Neural progenitor cell (in vitro differentiated cells): ENCODE data around the gene TRIM22. TPM values are rescaled to one million over a fixed set of nuclear protein-coding genes. Genes with fewer than 3 reads are reported as not detected.

ENCODE experiments used
- DNase-seq: peaks from one replicate; pipeline ENCODE4 v3.0.0-alpha.2; 2016; ENCODE audit warnings: low spot score
- H2AFZ ChIP-seq: fragments of 200-600 bp; sonication (generic); replicated peaks from 2 replicates; pipeline ENCODE4 v1.6.1; 2016; ENCODE audit warnings: antibody characterized with exemption
- H3F3A ChIP-seq: fragments of 200-600 bp; sonication (generic); 2 replicates; pipeline ENCODE4 v1.6.1; 2016; ENCODE audit warnings: antibody characterized with exemption, low read depth
- H3K27ac ChIP-seq: fragments of 200-600 bp; sonication (generic); 2 replicates; pipeline ENCODE4 v1.5.1; 2016; ENCODE audit warnings: mild to moderate bottlenecking
- H3K27me3 ChIP-seq: fragments of 200-600 bp; sonication (generic); 2 replicates; pipeline ENCODE4 v1.6.1; 2016; ENCODE audit warnings: mild to moderate bottlenecking, moderate library complexity
- H3K36me3 ChIP-seq: fragments of 200-600 bp; sonication (generic); 2 replicates; pipeline ENCODE4 v1.5.1; 2016
- H3K4me1 ChIP-seq: fragments of 200-600 bp; sonication (generic); 2 replicates; pipeline ENCODE4 v1.6.1; 2016; ENCODE audit warnings: mixed run types
- H3K4me2 ChIP-seq: fragments of 200-600 bp; sonication (generic); 2 replicates; pipeline ENCODE4 v1.6.1; 2016
- H3K4me3 ChIP-seq: fragments of 200-600 bp; sonication (generic); 2 replicates; pipeline ENCODE4 v1.5.1; 2016
- H3K79me2 ChIP-seq: fragments of 200-600 bp; sonication (generic); 2 replicates; pipeline ENCODE4 v1.6.1; 2016; ENCODE audit warnings: low read depth
- H3K9ac ChIP-seq: fragments of 200-600 bp; sonication (generic); 2 replicates; pipeline ENCODE4 v1.6.1; 2016
- H3K9me3 ChIP-seq: fragments of 200-600 bp; sonication (generic); 2 replicates; pipeline ENCODE4 v1.5.1; 2016; ENCODE audit warnings: low read depth
- H4K20me1 ChIP-seq: fragments of 200-600 bp; sonication (generic); 2 replicates; pipeline ENCODE4 v1.6.1; 2016; ENCODE audit warnings: low read depth
- H3K27ac Mint-ChIP-seq: 3 replicates; pipeline ENCODE4 v1.8.0; 2021; ENCODE audit warnings: mixed read lengths
- H3K27me3 Mint-ChIP-seq: 2 replicates; pipeline ENCODE4 v1.8.0; 2022; ENCODE audit warnings: low read depth, mild to moderate bottlenecking, inconsistent platforms, moderate library complexity, mixed read lengths; ENCODE audit not compliant: insufficient read depth
- H3K36me3 Mint-ChIP-seq: 3 replicates; pipeline ENCODE4 v1.8.0; 2021; ENCODE audit warnings: mixed read lengths
- H3K4me1 Mint-ChIP-seq: 3 replicates; pipeline ENCODE4 v1.8.0; 2021; ENCODE audit warnings: mixed read lengths
- H3K4me3 Mint-ChIP-seq: 3 replicates; pipeline ENCODE4 v1.8.0; 2021; ENCODE audit warnings: mild to moderate bottlenecking, moderate library complexity, mixed read lengths
- H3K9me3 Mint-ChIP-seq: 3 replicates; pipeline ENCODE4 v1.8.0; 2020; ENCODE audit warnings: mixed read lengths
- EZH2 ChIP-seq: fragments of 200-600 bp; sonication (generic); IDR thresholded peaks from 2 replicates; pipeline ENCODE4 v1.6.1; 2017; ENCODE audit warnings: antibody characterized with exemption, mild to moderate bottlenecking, moderate library complexity
- EZH2phosphoT487 ChIP-seq: fragments of 200-600 bp; sonication (generic); IDR thresholded peaks from 2 replicates; pipeline ENCODE4 v1.6.1; 2017; ENCODE audit warnings: antibody characterized with exemption
- total RNA-seq: library from RNA; depleted of rRNA; stranded (reverse); fragments of >200 nt; gene quantifications from 2 replicates; pipeline ENCODE4 v1.2.3, GENCODE V29; 2015; ENCODE audit warnings: low replicate concordance
- TF ChIP-seq, protein P1 (sequence below): fragments of 200-600 bp; sonication (generic); IDR thresholded peaks from 2 replicates; pipeline ENCODE4 v1.5.1; 2017; ENCODE audit warnings: antibody characterized with exemption, mild to moderate bottlenecking

Gene TRIM22
- total RNA-seq, 1 donor from 2014 or later: 21.3 TPM

DNA sequence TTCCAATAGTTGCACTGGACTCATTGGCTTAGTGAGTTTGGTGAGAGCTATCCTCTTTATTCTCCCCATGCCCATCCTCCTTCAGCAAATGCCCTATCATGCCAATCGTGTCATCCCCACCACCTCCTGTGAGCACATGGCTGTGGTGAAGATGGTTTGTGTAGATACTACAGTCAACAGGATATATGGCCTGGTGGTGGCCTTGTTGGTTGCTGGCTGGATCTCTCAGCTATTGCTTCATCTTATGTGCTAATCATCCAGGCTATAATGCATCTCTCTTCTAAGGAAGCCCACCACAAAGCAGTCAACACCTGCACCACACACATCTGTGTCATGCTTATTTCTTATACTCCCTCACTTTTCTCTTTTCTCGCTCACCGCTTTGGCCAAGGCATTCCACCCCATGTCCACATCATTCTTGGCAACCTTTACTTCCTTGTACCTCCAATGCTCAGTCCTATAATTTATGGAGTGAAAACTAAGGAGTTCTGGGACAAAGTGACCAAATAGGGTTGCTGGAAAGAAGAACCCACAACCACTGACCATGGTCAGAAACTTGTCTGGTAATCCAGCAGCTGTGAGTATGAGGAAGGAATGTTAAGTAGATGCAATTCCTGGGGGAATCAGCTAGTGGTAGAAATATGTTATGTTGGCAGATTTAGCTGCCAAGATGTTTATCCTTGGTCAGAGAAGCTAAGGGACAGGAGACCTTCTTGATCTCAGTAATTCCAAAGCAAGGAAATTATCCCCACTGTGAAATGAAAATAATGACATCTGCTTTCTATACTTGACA, 30.3 kb downstream of the TRIM22 start:
- Mint-ChIP-seq H3K27me3 (peaks cover 2% of the 10 kb centered on the region), H3K9me3 (peaks cover 2% of the 10 kb centered on the region), H3K4me1 (no peaks in the 10 kb centered on the region), H3K4me3 (no peak overlapping the region), H3K27ac (no peak overlapping the region), H3K36me3 (no peaks in the 10 kb centered on the region)
- Histone ChIP-seq H3K79me2 (no peaks in the 10 kb centered on the region), H3K27me3 (no peaks in the 10 kb centered on the region), H2AFZ (no peak overlapping the region), H4K20me1 (no peaks in the 10 kb centered on the region), H3K27ac (no peak overlapping the region), H3K4me3 (no peak overlapping the region), H3K4me2 (no peak overlapping the region), H3K36me3 (no peaks in the 10 kb centered on the region), H3K9ac (no peak overlapping the region), H3K4me1 (no peaks in the 10 kb centered on the region), H3K9me3 (no peaks in the 10 kb centered on the region), H3F3A (no peaks in the 10 kb centered on the region)
- no peak for TF ChIP-seq EZH2
- TF ChIP-seq, protein P1, sequence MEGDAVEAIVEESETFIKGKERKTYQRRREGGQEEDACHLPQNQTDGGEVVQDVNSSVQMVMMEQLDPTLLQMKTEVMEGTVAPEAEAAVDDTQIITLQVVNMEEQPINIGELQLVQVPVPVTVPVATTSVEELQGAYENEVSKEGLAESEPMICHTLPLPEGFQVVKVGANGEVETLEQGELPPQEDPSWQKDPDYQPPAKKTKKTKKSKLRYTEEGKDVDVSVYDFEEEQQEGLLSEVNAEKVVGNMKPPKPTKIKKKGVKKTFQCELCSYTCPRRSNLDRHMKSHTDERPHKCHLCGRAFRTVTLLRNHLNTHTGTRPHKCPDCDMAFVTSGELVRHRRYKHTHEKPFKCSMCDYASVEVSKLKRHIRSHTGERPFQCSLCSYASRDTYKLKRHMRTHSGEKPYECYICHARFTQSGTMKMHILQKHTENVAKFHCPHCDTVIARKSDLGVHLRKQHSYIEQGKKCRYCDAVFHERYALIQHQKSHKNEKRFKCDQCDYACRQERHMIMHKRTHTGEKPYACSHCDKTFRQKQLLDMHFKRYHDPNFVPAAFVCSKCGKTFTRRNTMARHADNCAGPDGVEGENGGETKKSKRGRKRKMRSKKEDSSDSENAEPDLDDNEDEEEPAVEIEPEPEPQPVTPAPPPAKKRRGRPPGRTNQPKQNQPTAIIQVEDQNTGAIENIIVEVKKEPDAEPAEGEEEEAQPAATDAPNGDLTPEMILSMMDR: no peak
- no peak for TF ChIP-seq EZH2phosphoT487
- DNase-seq: no peak

DNA sequence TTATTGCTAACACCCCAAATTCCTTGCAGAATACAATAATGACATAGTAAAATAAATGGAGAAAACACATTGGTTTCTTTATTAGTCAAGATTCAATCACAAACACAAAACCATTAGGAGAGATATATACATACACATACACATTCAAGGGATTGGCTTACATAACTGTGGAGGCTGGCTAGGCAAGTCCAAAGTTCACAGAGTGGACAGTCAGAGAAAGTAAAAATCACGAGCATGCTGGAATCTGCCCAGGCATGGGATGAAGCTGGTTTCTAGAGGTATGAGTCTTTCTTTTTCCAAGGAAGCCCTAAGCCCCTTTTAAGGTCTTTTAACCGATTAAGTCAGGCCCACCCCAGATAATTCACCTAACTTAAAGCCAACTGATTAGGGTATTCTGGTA, 33.0 kb downstream of the TRIM22 start:
- H3K36me3 ChIP-seq: no peaks in the 10 kb centered on the region
- no peak overlapping the region for H3K27ac ChIP-seq
- no peak for DNase-seq
- no peaks in the 10 kb centered on the region for H3K27me3 ChIP-seq
- no peaks in the 10 kb centered on the region for H3K79me2 ChIP-seq
- no peak overlapping the region for H3K9ac ChIP-seq
- no peaks in the 10 kb centered on the region for H3F3A ChIP-seq
- no peaks in the 10 kb centered on the region for H3K9me3 ChIP-seq
- H3K27me3 Mint-ChIP-seq: peaks cover 2% of the 10 kb centered on the region
- H3K9me3 Mint-ChIP-seq: no peaks in the 10 kb centered on the region
- no peak overlapping the region for H3K27ac Mint-ChIP-seq
- H3K4me3 ChIP-seq: no peak overlapping the region
- H3K4me1 Mint-ChIP-seq: no peaks in the 10 kb centered on the region
- H2AFZ ChIP-seq: no peak overlapping the region
- H3K4me3 Mint-ChIP-seq: no peak overlapping the region
- TF ChIP-seq EZH2: no peak
- TF ChIP-seq, protein P1: no peak
- TF ChIP-seq EZH2phosphoT487: no peak
- no peak overlapping the region for H3K4me2 ChIP-seq
- H3K4me1 ChIP-seq: no peaks in the 10 kb centered on the region
- H4K20me1 ChIP-seq: no peaks in the 10 kb centered on the region
- no peaks in the 10 kb centered on the region for H3K36me3 Mint-ChIP-seq

DNA sequence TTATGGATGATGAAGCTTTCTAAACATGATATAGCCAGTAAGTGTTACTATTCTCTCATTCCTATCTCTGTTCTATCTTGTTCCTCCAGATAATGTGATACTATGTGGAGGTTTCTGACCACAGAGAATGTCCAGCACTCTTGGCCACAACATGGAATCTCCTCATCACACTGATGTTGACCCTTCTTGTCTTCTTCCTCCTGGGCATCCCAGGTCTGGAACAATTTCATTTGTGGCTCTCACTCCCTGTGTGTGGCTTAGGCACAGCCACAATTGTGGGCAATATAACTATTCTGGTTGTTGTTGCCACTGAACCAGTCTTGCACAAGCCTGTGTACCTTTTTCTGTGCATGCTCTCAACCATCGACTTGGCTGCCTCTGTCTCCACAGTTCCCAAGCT, 36.8 kb downstream of the TRIM22 start:
- Mint-ChIP-seq H3K27me3 (no peaks in the 10 kb centered on the region), H3K4me3 (no peak overlapping the region), H3K4me1 (no peaks in the 10 kb centered on the region), H3K9me3 (no peaks in the 10 kb centered on the region), H3K36me3 (no peaks in the 10 kb centered on the region), H3K27ac (no peak overlapping the region)
- Histone ChIP-seq H2AFZ (no peak overlapping the region), H3K79me2 (no peaks in the 10 kb centered on the region), H3K4me1 (no peaks in the 10 kb centered on the region), H3K27me3 (no peaks in the 10 kb centered on the region), H3K27ac (no peak overlapping the region), H3F3A (no peaks in the 10 kb centered on the region), H3K4me2 (no peak overlapping the region), H4K20me1 (no peaks in the 10 kb centered on the region), H3K9ac (no peak overlapping the region), H3K36me3 (no peaks in the 10 kb centered on the region), H3K4me3 (no peak overlapping the region), H3K9me3 (no peaks in the 10 kb centered on the region)
- no peak for DNase-seq
- TF ChIP-seq, protein P1: no peak
- TF ChIP-seq EZH2 (no peak), EZH2phosphoT487 (no peak)
